Measurements from ENCODE around the gene GPSM1. TPM values are rescaled to one million over a fixed set of nuclear protein-coding genes. Genes with fewer than 3 reads are reported as not detected.
A peak's percentile ranks its signal among the peaks of the same experiment; 100 is the strongest.

Gene GPSM1
- total RNA-seq, 1 donor from 2014 or later, result 50.3 TPM

DNA sequence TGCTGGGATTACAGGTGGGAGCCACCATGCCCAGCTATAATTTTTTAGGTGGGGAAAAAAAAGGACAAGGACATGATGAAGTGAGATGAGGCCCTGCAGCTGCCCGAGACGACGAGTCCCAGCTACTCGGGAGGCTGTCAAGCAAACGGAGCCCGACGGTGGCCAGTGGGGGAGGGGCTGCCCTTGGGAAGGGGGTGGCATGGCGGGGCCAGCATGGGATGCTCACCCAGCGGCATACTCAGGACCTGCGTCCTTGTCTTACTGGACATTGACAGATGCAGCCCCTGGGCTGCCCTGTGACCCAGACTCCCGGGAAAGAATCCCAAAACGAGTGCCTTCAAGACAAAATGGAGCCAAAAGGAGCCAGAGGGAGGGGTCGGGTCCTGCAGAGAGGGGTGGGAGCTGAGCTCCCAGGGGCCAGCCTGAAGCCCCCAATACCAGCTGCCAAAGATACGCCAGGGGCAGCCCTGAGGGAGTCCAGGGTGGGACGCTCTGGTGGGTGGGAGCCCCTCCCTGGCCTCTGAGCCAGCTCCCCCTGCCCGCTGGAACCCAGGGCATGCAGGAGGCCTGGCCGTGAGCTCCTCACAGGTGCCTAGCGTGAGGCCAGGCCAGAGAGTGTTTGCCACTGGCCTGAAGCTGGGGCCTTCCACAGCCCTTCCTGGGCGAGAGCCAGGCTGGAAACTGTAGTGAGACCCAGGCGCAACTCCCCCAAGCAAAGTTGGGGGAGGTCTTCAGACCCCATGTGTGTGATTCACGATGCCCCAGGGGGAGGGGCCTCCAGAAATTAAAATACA lies 39.2 kb upstream of the GPSM1 start:
- intact Hi-C loops (cut with DNase I), result loop anchor here (10.0 kb wide), 1 partner anchor 323 kb away; the partner anchor contains the start of gene UBAC1
- ATAC-seq (ENCODE audit: poor library complexity) (no peak), DNase-seq (no peak)

DNA sequence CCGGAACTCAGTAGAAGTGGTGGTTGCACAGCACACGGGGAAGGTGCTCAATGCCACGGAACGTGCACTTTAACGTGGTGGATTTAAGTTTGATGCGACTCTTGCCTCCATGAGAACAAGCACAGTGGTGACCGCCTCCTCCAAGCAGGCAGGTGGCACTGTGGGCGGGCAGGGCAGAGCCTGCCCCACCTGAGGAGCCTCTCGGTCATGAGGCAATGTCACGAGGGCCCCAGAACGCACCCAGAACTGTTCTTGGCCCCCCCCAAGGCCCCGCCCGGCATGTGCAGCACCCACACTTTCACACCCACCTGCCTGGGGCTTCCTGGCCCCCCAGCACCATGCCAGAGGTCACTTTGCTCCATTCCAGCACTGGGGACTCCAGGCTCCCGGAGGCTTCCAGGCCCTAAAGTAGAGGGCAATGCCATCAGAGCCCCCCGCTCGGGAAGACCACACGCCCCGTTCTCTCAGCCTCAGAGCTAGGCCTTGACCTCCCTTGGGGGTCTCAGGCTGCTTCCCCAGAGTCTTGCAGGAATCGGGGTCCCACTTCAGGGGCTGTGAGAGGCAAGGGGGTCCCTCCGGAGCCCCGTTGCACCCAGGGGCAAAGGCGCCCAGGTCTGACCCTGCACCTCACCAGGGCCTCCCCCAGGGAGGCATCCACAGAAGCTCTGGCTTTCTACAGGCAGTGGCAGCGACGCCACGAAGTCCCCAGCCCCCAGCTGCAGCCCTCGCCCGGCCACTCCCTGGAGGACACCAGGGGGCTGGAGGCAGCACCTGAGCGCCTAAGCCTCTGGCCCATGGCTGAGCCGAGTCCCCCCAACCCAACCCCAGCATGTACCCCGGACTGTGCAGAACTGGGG lies 37.5 kb upstream of the GPSM1 start:
- ATAC-seq (ENCODE audit: poor library complexity) (no peak), DNase-seq (no peak)
- intact Hi-C loops (cut with DNase I), result loop anchor here (10.0 kb wide), 1 partner anchor 325 kb away; the partner anchor contains the start of gene UBAC1

DNA sequence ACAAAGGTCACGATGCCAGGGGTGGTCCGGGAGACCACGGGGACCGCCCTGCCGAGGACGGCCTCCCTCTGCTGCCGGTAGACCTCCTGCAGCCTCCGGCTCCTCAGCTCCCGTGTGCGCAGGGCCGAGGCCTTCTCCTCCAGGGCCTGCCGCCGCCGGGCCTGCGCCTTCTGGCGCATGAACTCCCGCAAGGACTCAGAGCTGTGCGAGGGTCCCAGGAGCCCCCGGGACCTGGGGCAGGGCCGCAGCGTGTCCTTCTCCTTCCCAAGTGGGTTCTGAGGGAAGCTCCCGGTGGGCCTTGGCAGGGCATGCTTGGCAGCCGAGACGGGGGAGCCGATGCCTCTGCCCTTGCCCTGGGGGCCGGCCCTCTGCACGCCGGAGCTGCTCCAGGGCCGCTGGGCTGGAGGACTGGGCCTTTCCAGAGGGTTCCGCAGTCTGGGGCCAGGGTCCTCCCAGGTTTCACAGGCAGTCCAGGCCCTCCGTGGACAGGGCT lies 36.8 kb upstream of the GPSM1 start:
- ATAC-seq (ENCODE audit: poor library complexity) (no peak), DNase-seq (no peak)
- intact Hi-C loops (cut with DNase I), result no loop called here

DNA sequence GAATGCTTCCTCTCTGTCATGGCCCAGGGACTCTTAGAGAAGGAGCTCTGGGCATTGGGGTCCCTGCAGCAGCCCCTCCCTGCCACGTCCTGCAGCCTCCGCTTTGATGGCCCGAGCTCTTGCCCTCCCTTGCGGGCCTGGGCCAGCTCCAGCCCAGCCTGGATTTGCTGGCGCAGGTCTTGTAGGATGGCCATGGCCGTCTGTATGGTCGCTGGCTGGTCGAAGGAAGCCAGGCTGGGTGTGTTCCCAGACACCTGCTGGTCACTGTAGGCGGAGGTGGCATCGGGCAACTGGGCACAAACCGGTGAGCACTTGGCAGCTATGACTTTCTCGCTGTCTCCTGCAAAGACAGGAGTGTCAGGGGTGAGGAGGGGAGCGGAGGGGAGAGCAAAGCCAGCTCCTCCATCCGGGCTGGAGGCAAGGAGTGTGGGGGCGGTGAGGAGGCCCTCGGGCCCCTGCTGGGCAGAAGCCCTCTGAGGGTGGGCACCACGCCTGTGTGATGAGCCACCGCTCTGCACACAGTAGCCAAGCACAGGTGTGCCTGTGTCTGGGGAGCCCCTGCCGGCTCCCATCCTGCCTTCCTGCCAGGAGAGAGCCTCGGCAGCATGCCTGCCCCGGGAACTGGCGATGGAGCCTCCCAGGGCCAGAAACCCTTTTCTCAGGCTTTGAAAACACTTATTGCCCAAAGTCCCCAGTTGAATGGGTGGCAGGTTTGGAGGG lies 35.9 kb upstream of the GPSM1 start:
- no peak for DNase-seq
- no peak for ATAC-seq (ENCODE audit: poor library complexity)
- intact Hi-C loops (cut with DNase I), result no loop called here

DNA sequence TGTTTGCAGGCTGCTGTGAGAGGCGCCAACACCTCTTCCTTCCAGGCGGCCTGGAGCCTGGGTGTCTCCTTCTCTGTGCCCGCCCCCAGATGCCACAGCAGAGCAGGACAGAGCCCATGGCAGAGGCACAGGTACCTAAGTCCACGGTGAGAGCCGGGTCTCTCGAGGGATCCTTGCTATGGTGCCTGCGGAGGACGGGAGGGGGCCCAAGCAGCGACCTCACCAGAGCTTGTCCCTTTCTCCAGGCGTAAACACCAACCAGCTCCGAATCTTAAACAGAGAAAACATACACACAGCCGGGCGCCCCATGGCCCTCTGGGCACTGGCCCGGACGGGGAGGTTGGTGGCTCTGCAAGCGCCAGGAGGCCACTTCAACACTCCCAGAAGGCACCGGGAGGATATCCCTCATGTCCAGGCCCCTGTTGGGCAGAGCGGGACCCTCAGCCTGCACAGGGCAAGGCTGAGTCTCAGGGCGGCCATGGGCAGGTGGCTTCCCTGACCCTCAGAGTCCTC lies 35.3 kb upstream of the GPSM1 start:
- DNase-seq (no peak), ATAC-seq (ENCODE audit: poor library complexity) (no peak)
- intact Hi-C loops (cut with DNase I), result no loop called here

DNA sequence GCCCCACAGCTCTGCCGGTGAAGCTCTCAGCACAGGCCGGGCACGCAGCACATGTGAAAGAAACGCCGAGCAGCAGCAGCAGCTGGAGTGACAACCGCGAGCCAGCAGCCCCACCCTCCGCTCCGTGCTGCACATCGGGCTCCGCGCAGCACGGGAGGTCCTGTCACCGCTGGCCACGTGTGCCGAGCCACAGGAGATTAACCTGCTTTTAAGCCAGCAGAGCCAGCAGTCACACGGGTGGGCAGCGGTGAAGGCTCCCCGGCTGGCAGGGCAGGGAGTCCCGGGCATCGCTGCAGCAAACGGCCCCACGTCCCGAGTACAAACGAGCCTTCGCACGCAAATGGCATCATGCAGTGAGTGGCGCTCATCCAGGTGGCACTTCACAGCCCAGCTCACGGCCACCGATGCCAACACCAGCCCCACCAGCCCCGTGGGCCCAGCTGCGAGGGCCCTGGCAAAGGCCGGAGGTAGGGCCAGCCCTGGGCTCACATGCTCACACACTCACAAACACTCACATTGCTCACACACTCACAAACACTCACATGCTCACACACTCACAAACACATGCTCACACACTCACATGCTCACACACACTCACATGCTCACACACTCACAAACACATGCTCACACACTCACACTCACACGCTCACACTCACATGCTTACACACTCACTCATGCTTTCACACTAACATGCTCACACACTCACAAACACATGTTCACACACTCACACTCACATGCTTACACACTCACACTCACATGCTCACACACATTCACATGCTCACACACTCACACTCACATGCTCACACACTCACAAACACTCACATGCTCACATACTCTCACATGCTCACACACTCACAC lies 34.5 kb upstream of the GPSM1 start:
- intact Hi-C loops (cut with DNase I), result no loop called here
- DNase-seq, result no peak

DNA sequence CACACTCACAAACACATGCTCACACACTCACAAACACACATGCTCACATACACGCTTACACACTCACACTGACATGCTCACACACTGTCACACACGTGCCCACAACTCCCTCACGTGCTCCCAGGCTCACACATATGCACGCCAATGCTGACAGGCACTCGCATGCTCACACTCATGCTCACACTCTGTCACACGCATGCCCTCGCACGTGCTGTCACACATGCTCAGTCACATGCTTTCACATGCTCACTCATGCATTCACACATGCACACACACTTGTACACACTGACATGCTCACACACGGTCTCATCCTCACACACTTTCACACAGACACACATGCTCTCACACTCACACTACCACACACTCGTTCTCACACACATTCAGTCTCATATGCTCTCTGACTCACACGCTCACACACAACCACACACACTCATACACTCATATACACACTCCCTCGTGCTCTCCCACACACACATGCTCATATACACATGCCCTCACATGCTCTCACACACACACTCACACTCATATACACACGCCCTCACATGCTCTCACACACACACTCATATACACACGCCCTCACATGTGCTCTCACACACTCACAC lies 33.8 kb upstream of the GPSM1 start:
- DNase-seq (no peak), ATAC-seq (ENCODE audit: poor library complexity) (no peak)
- intact Hi-C loops (cut with DNase I), result no loop called here

More for the DNA sequence above, 34.5 kb upstream of the GPSM1 start:
- ATAC-seq (ENCODE audit: poor library complexity), result peak; percentile 38

DNA sequence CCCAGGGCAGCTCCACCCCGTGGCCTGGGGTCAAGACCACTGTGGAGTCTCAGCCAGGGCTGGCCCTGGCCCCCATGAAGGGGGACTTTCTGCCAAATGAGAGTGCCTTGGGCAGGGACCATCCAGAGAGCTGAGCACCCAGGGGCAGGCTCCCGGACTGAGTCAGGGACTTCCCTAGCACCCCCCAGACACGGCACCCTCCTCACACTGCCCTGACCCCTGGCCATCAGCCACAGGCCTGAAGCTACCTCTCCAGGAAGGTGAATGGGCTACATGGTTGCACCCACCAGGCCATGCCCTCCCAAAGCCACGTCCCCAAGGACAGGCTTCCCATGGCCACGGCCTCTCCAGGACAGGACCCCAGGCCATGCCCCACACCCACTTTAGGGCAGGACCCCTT lies 32.9 kb upstream of the GPSM1 start:
- no peak for DNase-seq
- intact Hi-C loops (cut with DNase I), result no loop called here
- ATAC-seq (ENCODE audit: poor library complexity), result no peak

DNA sequence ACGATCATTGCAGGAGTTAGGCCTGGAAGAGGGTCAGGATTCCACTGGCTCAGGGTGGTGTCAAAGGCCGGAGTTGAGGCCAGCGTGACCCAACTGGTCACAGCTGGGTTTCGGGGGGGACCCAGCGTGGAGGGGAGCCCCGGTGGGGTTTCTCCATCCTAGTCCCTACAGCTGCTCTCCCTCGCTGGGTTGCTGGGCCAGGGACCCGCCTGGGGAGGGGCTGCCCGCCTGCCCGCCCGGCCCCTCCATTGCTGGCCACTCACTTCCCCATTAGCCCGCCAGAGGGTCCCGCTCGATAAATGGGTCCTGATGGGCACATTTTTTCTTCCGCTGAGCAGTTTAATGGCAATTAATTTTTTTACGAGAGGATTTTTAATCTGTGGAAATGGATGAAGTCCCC lies 32.3 kb upstream of the GPSM1 start:
- intact Hi-C loops (cut with DNase I), result no loop called here
- ATAC-seq (ENCODE audit: poor library complexity) (no peak), DNase-seq (no peak)

DNA sequence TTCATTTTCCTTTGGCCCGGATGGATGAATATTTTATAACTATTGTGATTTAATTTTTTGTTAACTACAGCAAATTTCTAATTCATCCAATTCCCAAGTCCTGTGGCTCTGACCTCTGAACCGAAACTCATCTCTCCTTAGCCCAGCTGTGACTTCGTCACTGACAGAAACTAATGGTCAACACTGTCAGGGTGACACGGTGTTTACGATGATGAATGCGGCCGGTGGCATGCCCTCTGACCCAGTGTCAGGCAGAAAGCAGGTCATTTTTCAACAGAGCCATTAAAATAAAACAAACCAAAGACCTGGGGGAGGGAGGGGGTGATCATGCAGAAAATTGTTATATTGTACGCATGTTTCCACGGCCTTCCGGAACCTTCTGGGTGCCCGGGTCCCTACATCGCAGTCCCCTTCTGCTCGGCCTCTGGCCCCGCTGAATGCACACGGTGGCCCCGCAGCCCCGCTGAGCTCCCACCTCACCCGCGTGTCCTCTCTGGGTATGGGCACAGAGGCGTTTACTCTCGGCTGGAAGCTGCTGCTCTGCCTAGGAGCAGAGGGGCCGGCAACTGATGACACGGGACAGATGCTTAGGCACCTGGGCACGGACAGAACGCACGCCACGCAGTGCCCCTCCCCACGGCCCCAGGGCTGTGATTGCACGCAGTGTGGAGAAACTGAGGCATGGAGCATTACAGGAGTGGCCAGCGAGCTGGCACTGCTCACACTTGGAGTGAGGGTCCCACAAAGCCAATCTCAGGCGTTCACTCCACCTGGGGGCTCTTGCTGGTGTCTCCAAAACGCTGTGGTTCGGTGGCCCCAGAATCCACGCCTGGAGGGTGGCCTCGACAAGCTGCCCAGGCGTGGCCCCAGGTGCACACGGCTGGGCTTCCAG lies 31.6 kb upstream of the GPSM1 start:
- no peak for ATAC-seq (ENCODE audit: poor library complexity)
- DNase-seq, result no peak
- intact Hi-C loops (cut with DNase I), result no loop called here

DNA sequence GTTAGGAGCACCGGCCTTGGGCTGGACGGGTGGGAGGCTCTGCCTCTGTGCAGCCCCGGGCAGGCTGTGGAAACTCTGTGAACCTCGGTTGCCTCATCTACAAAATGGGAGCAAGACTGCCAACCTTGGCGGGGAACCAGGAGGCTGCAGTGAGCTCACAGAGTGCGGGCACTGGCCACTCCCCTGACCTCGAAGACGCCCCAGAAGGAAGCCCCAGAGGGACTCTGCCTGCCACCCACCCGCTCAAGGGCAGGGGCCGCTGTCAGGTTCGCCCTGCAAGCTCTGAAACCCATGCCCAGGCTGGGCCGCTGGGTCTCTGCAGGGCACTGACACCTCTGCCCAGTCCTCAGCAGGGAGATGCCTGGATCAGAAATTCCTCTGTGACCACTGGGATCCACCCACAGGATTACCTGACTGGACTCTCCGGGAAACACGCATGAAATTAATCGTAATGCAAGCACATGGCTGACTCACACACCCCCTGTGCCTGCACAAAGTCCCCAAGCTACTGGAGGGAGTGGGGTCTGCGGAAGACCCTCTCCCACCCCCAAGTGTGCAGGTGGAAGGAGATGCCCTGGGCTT lies 30.8 kb upstream of the GPSM1 start:
- intact Hi-C loops (cut with DNase I), result no loop called here
- ATAC-seq (ENCODE audit: poor library complexity), result no peak
- DNase-seq, result no peak

DNA sequence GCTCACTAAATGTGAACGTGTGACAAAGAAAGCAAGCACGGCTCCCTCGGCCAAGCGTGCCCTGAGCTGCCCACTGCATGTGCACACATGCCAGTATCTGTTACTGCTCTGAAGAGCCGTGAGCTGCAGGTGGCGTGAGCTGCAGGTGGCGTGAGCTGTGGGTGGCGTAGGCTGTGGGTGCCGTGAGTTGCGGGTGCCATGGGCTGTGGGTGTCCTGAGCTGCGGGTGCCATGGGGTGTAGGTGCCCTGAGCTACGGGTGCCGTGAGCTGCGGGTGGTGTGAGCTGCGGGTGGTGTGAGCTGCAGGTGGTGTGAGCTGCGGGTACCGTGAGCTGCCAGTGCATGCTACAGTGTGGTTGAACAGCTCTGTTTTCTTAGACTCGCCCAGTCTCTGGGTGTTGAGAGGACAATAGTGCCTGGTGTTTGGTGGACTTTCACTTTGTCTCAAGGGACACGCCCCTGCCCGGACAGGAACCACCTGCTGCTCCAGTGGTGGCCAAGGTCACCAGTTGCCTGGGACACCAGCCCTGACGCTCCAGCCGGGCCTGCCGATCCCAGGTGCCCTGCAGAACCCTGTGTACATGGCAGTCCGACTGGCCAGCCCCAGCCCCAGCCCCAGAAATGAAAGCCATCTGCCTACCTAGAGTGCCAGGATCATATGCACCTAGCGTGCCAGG lies 30.2 kb upstream of the GPSM1 start:
- intact Hi-C loops (cut with DNase I), result no loop called here
- no peak for DNase-seq
- no peak for ATAC-seq (ENCODE audit: poor library complexity)

DNA sequence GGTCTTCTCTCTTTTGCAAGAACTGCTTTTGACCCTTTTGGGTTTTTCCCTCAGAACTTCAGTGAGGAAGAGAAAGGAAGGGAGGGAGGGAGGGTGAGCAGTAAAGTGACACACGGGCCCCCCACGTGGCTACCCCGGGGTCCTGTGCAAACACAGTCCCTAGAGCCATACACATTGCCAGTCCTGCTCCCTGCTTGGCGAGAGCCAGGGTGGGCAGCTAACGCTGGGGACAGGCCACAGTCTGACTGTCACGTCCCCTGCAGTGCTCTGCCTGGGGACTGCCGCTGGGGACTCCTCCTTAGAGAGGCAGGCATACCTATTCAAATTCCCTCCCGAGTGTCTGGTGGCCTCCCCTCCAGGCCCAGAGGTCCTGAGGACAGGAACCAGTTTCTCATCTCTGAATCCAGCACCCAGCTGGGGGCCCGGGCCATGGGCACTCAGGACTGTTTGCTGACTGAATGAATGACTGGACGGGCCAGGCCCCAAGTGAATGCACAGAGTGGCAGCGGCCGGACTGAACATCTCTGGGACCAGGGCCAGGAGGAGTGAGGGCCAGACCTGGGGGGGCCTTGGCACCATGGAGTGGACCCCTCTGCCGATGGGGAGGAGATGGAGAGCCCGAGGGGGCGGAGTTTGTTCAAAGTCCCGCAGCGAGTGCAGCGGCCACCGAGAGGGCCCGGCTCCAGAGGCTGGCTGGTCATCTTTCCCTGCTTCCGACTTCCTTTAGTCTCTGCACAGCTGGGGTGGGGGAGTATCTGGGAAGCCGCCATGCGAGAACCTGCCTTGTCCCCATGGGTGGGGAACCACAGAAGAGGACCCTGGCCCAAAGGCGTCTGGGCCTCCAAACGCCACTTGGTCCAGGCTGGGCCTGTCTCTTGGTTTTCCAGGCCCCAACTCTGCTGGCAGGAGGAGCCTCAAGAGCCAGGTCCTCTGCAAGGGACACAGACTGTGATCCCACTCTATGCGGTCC lies 29.3 kb upstream of the GPSM1 start:
- no peak for DNase-seq
- intact Hi-C loops (cut with DNase I), result no loop called here
- ATAC-seq (ENCODE audit: poor library complexity), result no peak

DNA sequence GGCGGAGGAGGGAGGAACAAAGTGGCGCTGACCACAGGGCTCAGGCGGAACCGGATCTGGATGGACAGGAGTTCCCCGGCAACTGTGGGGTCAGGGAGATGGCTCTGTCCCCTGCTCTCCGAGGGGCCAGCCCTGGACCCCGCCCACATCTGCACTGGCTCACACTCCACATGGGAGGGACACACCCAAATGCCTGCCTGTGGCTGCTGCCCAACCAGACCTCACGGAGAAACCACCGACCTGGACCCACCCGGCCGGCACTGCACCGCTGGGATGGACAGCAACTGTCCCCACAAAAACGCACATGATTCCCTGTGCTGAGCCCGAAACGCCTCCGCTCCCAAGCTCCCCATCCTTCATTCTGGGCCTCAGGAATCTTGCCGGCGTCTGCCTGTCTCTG lies 28.2 kb upstream of the GPSM1 start:
- DNase-seq (no peak), ATAC-seq (ENCODE audit: poor library complexity) (no peak)
- intact Hi-C loops (cut with DNase I), result no loop called here

DNA sequence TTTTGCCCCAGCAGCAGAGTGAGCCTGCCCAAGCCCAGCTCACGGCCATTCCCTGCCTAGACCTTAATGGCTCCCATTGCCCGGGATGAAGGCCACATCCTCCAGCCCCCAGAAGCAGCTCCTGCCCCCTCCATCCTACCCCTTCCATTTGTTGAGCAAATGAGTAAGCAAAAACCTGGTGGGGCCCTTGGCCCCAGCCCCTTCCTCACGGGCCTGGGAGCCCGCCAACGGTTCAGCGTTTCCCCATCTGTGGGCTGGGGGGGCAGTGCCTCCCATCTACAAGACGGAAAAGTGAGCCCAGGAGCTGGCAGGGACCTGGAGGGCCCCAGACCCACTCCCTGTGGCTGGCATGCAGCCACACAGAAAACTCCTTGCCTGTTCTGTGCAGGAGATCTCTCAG lies 27.8 kb upstream of the GPSM1 start:
- no peak for ATAC-seq (ENCODE audit: poor library complexity)
- no peak for DNase-seq
- intact Hi-C loops (cut with DNase I), result no loop called here

All from Right ventricle myocardium superior (tissue), 1 donor.